ENCODE measurements around the gene CMTM3.
"Not testable (repeated sequence)": the region's sequence is repeated elsewhere in the genome, so short reads cannot be mapped to it uniquely, and the experiment has no call there.

CMTM3 gene, protein sequence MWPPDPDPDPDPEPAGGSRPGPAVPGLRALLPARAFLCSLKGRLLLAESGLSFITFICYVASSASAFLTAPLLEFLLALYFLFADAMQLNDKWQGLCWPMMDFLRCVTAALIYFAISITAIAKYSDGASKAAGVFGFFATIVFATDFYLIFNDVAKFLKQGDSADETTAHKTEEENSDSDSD

DNA sequence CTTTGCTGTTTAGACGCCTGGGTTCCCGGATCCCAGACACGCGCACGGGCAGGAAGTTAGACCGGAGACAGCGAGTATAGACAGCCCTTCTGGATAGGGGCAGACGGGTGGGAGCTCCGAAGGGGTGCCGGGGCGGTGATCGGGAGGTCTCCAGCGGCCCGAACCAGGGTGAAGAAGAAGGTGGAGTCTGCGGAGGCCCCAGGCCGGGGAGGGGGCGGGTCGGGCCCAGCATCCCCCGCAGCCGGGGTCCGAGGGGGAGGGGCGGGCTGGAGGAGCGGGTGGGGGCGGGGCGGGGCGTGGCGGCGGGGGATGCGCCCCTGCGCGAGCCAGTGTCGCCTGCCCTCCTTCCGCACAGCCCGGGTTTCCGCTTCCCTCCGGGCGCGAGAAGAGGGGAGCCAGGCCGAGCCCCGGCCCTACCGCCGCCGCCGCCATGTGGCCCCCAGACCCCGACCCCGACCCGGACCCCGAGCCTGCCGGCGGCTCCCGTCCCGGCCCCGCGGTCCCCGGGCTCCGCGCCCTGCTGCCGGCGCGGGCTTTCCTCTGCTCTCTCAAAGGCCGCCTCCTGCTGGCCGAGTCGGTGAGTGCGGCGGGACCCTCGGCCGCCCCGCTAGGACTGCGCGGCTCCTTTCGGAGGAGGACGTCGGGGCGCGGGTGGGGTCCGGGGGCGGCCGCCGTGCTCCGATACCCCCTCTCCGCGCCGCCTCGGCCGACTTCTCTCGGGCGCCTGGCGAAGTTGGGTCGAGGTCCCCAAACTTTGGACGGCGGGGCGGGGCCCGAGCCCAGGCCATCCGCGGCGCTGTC, at the start of gene CMTM3:
TSS of gene CMTM3 (plus strand) at position 329 of the 801 bp plus-strand sequence. CDS start at position 431, 102 bp downstream.
- in situ Hi-C loops (cut with MboI; ENCODE audit: low sequenced_read_pairs), result loop anchor here (10.0 kb wide), 1 partner anchor 200 kb away; no protein-coding TSS in a partner anchor

DNA sequence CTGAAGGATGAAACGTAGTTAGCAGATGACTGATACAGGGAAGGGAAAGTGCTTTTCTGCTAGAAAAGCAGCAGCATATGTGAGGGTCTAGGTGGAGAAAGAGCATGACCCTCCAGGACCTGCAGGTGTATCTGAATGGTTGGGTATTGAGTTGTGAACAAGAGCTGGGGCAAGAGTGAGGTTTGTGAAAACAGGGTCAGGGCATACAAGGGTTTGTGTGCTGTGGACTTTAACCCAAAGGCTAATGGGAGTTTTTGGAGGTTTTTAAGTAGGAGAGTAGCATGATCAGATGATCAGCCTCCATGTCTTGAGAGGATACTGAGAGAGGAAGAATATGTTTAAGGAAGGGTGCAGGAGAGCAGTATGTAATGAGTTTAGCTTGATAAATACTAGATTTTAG, 44.4 kb upstream of the CMTM3 start:
- in situ Hi-C loops (cut with MboI; ENCODE audit: low sequenced_read_pairs), result no loop called here

DNA sequence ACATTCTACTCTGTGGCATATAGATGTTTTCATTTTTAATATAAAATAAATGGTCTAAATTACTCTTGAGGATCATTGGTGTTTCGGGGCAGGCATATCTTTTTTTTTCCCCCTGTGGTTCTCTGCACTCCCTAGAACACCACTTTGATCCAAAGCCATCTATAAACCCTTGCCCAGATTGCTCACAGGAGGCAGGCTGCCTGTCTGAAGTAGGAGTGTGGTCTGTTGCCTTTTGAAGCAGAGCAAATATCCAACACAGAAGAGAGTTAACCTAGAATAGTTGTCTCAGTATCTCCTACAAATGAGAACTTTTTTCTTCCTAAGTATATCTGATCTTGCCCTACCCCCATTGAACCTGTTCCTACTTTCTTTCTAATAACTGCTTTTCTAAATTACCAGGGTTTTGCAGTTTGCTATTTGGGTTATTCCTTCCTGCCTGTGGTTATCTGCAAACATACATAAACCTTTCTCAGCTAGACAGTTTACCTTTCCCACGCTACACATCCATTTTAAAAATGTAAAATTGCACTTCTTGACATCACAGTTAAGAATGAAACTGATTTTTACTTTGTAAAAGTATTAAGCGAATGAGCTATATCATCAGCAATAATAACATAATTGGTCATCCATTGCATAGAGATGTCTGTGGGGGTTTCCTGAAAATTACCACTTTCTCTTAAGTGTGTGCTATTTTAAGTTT, 43.0 kb upstream of the CMTM3 start:
- in situ Hi-C loops (cut with MboI; ENCODE audit: low sequenced_read_pairs), result no loop called here

DNA sequence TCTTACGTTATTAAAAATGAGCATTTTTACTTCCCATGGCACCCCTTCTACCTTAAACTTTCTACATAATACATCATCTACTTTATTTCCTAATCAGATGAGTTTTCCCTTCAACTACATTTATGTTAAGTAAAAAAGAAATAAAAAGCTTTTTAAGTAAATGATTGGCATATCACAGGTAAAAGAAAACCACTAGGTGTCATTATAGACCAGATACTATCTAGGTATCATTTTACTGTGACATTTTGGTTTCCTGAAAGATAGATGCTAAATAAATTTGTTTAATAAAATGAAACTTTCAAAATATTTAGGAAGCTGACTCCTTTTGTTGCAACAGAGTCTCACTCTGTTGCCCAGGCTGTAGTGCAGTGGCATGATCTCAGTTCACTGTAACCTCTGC, 42.1 kb upstream of the CMTM3 start:
- in situ Hi-C loops (cut with MboI; ENCODE audit: low sequenced_read_pairs), result no loop called here

DNA sequence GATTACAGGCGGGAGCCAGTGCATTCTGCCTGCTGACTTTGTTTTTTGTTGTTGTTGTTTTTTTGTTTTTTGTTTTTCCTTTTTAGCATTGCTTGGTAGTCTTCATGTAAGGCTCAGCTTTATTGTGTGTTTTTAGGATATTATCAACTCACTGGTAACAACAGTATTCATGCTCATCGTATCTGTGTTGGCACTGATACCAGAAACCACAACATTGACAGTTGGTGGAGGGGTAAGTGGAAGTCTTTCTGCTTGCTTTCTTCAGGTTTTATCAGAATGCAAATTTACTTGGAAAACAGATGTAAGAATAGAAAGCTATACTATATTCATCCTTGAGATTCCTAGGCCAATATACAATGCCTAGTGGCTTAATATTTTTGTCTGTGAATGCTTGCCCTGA, 41.5 kb upstream of the CMTM3 start:
- in situ Hi-C loops (cut with MboI; ENCODE audit: low sequenced_read_pairs), result no loop called here

DNA sequence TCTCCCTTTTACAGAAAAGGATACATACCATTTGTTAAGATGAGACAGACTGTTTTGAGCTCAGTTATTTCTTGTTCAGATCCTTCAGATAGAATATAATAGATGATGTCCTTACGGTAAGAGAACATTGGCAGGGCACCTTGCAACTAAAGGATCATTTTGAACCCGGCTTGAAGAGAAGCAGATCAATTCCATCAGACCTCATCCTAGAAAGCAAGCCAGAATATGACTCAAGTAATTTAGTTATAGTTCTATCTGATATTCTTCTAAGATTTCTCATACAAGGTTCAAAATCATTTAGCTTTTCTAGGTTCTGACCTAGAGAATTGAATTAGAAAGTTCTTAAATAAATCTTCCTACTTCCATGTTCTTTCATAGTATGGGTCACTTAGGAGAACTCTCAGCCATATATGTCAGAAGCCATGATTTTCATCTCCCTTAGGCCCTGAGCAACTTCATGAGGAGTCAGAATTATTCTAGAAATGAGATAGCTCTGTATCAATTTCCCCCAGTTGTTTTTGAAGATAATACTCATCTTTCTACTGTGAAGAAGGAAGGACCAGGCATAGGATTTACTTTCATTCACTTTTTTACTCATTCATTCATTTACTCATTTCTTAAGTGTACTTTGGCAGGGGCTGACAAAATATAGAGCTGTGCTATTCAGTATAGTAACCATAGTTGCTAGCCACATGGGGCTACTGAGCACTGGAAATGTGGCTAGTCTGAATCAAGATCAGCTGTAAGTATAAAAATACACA, 40.8 kb upstream of the CMTM3 start:
- in situ Hi-C loops (cut with MboI; ENCODE audit: low sequenced_read_pairs), result no loop called here

DNA sequence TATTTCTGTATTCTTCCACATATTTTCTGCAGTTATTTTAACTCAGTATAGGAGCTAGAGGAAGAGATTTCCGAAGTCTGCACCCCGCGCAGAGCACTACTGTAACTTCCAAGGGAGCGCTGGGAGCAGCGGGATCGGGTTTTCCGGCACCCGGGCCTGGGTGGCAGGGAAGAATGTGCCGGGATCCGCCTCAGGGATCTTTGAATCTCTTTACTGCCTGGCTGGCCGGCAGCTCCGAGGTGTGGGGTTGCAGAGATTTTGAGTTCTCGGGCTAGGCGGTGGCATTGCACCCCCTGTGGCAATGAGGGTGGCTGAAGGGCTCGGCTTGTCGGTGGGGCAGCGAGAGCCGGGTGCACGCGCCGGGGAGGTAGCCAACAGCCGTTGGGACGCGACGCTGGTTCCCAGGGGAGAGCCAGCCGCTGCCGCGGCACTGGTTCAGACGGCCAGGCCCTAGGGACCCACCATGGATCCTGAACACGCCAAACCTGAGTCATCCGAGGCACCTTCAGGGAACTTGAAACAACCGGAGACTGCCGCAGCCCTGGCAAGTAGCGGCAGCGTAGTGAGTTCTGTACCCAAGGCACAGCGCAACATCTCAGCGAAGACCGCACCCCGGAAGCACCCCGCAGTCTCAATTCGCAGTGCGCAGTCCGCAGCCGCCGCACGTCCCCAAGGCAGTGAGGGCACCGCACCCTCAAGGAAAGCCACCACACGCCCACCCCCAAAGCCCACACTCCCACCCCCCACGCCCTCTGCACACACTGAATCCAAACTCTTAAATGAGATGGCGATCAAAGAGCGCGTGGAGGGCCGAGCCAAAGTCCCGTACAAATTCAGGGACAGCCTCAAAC, 38.2 kb upstream of the CMTM3 start, which contains the start of gene CMTM1:
TSS of gene CMTM1 (plus strand) at position 389 of the 851 bp plus-strand sequence. CDS start at position 464, 75 bp downstream.
- in situ Hi-C loops (cut with MboI; ENCODE audit: low sequenced_read_pairs), result no loop called here

DNA sequence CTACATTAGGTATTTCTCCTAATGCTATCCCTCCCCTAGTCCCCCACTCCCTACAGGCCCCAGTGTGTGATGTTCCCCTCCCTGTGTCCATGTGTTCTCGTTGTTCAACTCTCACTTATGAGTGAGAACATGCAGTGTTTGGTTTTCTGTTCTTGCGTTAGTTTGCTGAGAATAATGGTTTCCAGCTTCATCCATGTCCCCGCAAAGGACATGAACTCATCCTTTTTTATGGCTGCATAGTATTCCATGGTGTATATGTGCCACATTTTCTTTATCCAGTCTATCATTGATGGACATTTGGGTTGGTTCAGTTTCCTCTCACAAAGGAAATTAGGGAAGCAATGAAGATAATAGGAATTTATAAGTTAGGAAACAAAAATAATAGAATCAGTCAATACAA, 37.2 kb upstream of the CMTM3 start:
- in situ Hi-C loops (cut with MboI; ENCODE audit: low sequenced_read_pairs), result not testable (repeated sequence)

DNA sequence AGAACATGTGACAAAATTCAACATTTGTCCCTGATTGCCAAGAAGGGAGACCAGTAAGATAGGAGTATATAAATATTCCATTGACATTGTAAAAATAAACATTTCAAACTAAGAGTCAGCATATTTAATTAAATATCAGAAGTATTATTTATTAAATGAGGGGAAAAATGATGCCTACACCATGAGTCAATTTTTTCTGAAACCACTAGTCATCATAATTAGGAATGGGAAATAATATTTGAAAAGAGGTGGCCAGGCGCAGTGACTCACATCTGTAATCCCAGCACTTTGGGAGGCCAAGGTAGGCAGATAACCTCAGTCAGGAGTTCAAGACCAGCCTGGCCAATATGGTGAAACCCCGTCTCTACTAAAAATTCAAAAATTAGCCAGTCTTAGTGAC, 36.1 kb upstream of the CMTM3 start:
- in situ Hi-C loops (cut with MboI; ENCODE audit: low sequenced_read_pairs), result no loop called here

DNA sequence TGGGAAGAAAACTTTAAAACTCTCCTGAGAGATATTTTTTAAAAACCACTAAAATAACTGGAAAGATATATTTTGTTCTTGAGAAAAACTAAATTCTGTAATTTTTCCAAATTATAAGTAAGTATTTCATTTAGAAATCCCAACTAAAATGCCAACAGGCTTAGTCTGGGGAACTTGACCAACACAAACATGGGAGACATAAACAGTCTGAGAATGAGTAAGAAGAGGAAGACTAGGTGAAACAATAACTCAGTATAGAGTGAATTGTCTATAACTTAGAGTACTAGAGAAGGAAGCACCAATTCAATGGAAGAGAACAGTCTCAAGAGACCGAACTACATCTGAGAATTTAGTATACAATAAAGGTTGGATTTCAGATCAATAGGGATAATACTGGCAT, 35.4 kb upstream of the CMTM3 start:
- in situ Hi-C loops (cut with MboI; ENCODE audit: low sequenced_read_pairs), result no loop called here

DNA sequence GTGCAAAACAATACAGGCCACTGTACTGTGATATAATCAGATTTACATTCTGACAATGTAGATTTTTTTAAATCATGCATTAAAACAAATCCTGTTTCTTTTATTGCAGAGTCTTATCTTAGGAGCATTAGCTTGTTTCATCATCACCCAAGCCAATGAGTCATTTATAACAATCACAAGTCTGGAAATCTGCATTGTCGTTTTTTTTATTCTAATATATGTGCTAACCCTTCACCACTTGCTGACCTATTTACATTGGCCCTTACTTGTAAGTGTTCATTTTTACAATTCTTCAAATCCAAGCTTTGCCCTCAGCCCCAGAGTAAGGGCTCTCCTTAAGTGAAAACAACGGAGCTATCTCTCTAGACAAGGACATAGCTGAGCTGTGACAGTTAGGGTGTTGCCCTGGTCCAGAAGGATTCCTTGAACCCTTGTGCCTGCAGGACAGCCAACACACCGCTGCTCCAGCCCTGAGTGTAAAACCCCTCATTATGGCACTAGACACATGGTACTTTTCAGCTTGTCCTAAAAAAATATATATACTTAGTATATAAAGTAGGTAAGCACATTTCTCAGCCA, 34.6 kb upstream of the CMTM3 start:
- in situ Hi-C loops (cut with MboI; ENCODE audit: low sequenced_read_pairs), result no loop called here

DNA sequence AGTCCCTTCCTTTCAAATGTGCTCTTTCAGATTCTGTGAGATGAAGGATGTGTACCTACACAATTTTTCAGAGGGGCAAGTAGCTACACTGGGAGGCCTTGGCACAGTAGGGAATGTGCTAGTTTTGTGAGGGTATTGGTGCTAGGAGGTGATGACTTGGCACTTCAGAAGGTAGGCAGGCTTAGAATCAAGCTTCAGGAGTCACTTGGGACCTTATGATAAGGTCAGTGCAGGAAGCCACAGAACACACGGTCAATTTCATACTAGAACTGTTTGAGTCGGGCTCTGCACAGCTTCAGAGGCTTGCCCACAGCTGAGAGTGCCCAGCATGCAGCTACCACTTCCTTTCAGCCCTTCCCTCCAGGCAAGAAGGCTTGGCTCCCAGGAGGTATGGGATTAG, 32.1 kb upstream of the CMTM3 start:
- in situ Hi-C loops (cut with MboI; ENCODE audit: low sequenced_read_pairs), result no loop called here

DNA sequence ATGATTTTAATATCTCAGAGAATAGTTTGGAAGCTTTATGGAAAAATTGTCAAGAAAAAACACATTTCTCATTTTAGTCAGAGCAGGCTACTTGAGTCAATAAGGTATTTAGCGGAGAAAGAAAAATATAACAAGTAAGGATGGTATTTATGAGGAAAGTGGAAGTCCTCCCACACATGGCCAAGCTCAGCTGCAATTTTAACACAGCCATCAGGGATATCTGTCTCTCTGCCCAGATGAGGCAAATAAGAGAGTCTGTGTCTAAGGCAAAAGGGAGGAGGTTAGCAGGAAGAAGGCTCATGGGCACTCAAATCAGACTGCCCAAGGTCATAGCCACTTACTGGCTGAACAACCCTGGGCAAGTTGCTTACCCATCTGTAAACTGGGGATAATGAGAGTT, 30.4 kb upstream of the CMTM3 start:
- in situ Hi-C loops (cut with MboI; ENCODE audit: low sequenced_read_pairs), result no loop called here

DNA sequence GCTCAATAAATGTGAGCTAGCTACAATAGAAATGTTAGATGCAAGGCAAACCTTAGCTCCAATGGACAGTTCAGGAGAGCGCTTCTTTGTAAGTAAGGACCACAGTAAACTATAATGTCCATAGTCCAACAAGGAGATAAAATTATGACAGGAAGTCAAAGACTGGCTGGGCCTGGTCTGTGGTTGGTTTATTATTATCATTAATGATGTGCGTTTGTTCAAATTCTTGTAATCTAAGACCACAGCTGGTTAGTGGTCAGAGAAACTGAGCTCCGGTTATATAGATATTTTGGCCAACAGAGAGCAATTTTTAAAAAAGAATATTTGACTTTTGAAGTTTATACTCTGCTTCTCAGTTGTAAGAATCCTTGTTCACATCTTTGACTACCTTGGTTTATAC, 30.0 kb upstream of the CMTM3 start:
- in situ Hi-C loops (cut with MboI; ENCODE audit: low sequenced_read_pairs), result no loop called here

DNA sequence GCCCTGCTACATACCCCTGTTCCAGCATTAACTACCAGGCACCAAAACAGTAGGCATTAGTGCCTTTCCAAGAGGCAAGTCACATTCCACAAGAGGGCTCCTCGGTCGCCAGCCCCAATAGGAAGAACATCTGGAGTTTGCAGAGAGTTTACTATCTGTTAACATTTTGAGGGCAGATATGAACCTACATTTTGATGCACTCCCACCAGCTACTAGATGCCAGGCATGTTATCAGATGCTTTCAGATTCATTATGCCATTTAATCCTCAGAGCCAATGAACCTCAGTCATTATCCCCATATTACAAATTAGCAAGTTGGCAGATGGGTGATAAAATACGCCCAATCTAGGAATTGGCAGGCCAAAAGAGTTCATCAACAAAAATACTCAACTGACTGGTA, 29.4 kb upstream of the CMTM3 start:
- in situ Hi-C loops (cut with MboI; ENCODE audit: low sequenced_read_pairs), result no loop called here

DNA sequence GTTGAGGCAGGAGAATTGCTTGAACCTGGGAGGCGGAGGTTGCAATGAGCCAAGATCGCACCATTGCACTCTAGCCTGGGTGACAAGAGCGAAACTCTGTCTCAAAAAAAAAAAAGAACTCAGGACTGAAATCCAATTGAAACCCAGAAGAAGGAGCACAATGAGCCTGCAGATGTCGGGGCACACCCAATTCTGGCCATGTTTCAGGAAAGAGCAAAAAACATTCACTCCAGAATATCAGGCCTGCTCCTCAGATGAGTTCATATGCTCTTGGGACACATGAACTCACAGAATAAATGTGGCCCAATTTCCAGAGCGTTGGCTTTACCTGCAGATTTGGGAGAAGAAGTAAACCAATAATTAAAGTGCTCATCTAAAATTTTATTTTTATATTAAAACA, 28.2 kb upstream of the CMTM3 start:
- in situ Hi-C loops (cut with MboI; ENCODE audit: low sequenced_read_pairs), result no loop called here

DNA sequence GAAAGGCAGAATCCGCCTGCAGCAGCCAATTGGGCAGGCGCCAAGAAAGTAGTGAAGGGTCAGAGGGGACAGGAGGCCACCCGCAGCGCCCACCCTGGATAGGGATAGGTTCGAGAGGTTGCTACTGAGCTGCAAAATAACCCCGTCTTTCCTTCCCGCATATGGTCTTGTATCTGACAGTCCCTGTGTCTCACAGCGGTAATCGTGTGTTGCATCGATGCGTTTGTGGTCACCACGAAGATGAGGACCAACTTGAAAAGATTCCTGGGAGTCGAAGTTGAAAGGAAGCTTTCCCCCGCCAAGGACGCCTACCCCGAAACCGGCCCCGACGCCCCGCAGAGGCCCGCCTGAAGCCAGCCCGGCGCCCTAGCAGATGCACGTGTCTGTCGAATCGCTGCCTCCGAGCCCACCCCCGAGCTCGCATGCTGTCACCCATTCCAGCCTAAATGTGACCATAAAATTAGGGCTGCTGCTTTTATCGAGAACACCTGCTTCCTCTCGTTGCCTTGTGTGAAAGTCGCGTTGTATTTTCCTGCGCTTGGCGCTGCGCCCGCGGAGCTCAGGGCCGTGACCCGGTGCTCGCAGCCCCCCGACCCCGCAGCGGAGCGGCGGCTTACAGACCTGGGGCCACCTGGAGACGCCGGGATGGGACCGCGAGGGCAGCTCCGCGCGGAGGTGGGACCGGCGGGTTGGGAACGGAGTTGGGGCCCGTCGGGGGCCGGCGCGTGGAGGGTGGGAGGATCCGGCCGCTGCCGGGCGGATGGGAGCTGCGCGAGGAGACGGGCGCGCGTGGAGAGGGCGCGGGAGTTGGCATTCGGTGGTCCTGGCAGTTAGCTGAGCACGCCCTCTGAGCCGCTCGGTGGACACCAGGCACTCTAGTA, 25.6 kb upstream of the CMTM3 start, which contains the start of gene CMTM2:
TSS of gene CMTM2 (plus strand) at position 813 of the 881 bp plus-strand sequence. CDS start 145 bp downstream, outside the sequence.
- in situ Hi-C loops (cut with MboI; ENCODE audit: low sequenced_read_pairs), result no loop called here

DNA sequence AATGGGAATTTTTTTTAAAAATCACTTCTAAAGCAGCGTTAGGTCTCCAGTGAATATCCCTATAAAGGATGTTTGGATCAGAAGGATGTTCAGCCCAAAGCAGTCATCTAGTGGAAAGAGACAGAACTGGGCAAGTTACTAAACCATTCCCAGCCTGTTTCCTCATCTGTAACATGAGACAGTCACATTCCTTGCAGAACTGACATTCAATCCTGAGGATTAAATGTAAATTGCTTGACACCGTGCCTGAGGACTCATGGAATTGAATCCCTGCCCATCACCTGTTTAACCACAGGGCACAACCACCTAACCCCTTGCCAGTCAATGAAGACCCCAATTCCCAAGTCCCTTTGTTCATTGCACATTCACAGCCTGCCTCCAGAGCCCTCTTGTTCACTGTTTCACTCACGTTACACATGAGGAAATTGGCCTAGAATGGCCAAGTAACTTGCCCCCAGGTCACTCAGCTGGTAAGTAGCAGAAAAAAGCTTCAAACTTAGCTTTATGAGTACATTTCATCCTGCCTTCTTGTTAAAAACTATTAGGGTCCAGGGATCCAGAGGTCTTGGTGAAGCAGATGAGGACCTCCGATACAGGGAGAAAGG, 23.8 kb upstream of the CMTM3 start:
- in situ Hi-C loops (cut with MboI; ENCODE audit: low sequenced_read_pairs), result no loop called here

Measured in HL-60/S4 treated with phorbol 12-myristate 13-acetate at 8.2 ng/mL for 4 days and 3 days (cell line).